Neural progenitor cell (in vitro differentiated cells): ENCODE data around the gene ZNF618. TPM values are rescaled to one million over a fixed set of nuclear protein-coding genes. Genes with fewer than 3 reads are reported as not detected.
A peak's percentile ranks its signal among the peaks of the same experiment; 100 is the strongest.
"Not testable (repeated sequence)": the region's sequence is repeated elsewhere in the genome, so short reads cannot be mapped to it uniquely, and the experiment has no call there.

Experiments
- DNase-seq: peaks from one replicate; pipeline ENCODE4 v3.0.0-alpha.2; 2016; ENCODE audit warnings: low spot score
- H2AFZ ChIP-seq: fragments of 200-600 bp; sonication (generic); replicated peaks from 2 replicates; pipeline ENCODE4 v1.6.1; 2016; ENCODE audit warnings: antibody characterized with exemption
- H3F3A ChIP-seq: fragments of 200-600 bp; sonication (generic); 2 replicates; pipeline ENCODE4 v1.6.1; 2016; ENCODE audit warnings: antibody characterized with exemption, low read depth
- H3K27ac ChIP-seq: fragments of 200-600 bp; sonication (generic); 2 replicates; pipeline ENCODE4 v1.5.1; 2016; ENCODE audit warnings: mild to moderate bottlenecking
- H3K27me3 ChIP-seq: fragments of 200-600 bp; sonication (generic); 2 replicates; pipeline ENCODE4 v1.6.1; 2016; ENCODE audit warnings: mild to moderate bottlenecking, moderate library complexity
- H3K36me3 ChIP-seq: fragments of 200-600 bp; sonication (generic); 2 replicates; pipeline ENCODE4 v1.5.1; 2016
- H3K4me1 ChIP-seq: fragments of 200-600 bp; sonication (generic); 2 replicates; pipeline ENCODE4 v1.6.1; 2016; ENCODE audit warnings: mixed run types
- H3K4me2 ChIP-seq: fragments of 200-600 bp; sonication (generic); 2 replicates; pipeline ENCODE4 v1.6.1; 2016
- H3K4me3 ChIP-seq: fragments of 200-600 bp; sonication (generic); 2 replicates; pipeline ENCODE4 v1.5.1; 2016
- H3K79me2 ChIP-seq: fragments of 200-600 bp; sonication (generic); 2 replicates; pipeline ENCODE4 v1.6.1; 2016; ENCODE audit warnings: low read depth
- H3K9ac ChIP-seq: fragments of 200-600 bp; sonication (generic); 2 replicates; pipeline ENCODE4 v1.6.1; 2016
- H3K9me3 ChIP-seq: fragments of 200-600 bp; sonication (generic); 2 replicates; pipeline ENCODE4 v1.5.1; 2016; ENCODE audit warnings: low read depth
- H4K20me1 ChIP-seq: fragments of 200-600 bp; sonication (generic); 2 replicates; pipeline ENCODE4 v1.6.1; 2016; ENCODE audit warnings: low read depth
- H3K27ac Mint-ChIP-seq: 3 replicates; pipeline ENCODE4 v1.8.0; 2021; ENCODE audit warnings: mixed read lengths
- H3K27me3 Mint-ChIP-seq: 2 replicates; pipeline ENCODE4 v1.8.0; 2022; ENCODE audit warnings: low read depth, mild to moderate bottlenecking, inconsistent platforms, moderate library complexity, mixed read lengths; ENCODE audit not compliant: insufficient read depth
- H3K36me3 Mint-ChIP-seq: 3 replicates; pipeline ENCODE4 v1.8.0; 2021; ENCODE audit warnings: mixed read lengths
- H3K4me1 Mint-ChIP-seq: 3 replicates; pipeline ENCODE4 v1.8.0; 2021; ENCODE audit warnings: mixed read lengths
- H3K4me3 Mint-ChIP-seq: 3 replicates; pipeline ENCODE4 v1.8.0; 2021; ENCODE audit warnings: mild to moderate bottlenecking, moderate library complexity, mixed read lengths
- H3K9me3 Mint-ChIP-seq: 3 replicates; pipeline ENCODE4 v1.8.0; 2020; ENCODE audit warnings: mixed read lengths
- CTCF ChIP-seq: fragments of 200-600 bp; sonication (generic); IDR thresholded peaks from 2 replicates; pipeline ENCODE4 v1.5.1; 2017; ENCODE audit warnings: antibody characterized with exemption, mild to moderate bottlenecking
- EZH2 ChIP-seq: fragments of 200-600 bp; sonication (generic); IDR thresholded peaks from 2 replicates; pipeline ENCODE4 v1.6.1; 2017; ENCODE audit warnings: antibody characterized with exemption, mild to moderate bottlenecking, moderate library complexity
- EZH2phosphoT487 ChIP-seq: fragments of 200-600 bp; sonication (generic); IDR thresholded peaks from 2 replicates; pipeline ENCODE4 v1.6.1; 2017; ENCODE audit warnings: antibody characterized with exemption
- total RNA-seq: library from RNA; depleted of rRNA; stranded (reverse); fragments of >200 nt; gene quantifications from 2 replicates; pipeline ENCODE4 v1.2.3, GENCODE V29; 2015; ENCODE audit warnings: low replicate concordance

Gene ZNF618
- total RNA-seq, 1 donor from 2014 or later, result 10.5 TPM

- Histone ChIP-seq H3F3A (no peaks in the 10 kb centered on the region), H3K4me3 (no peak overlapping the region), H3K9me3 (no peaks in the 10 kb centered on the region), H3K4me2 (no peak overlapping the region), H3K36me3 (no peaks in the 10 kb centered on the region), H4K20me1 (peaks cover 62% of the 10 kb centered on the region), H3K4me1 (no peaks in the 10 kb centered on the region), H3K27ac (no peak overlapping the region), H3K79me2 (no peaks in the 10 kb centered on the region), H3K27me3 (no peaks in the 10 kb centered on the region), H3K9ac (no peak overlapping the region), H2AFZ (no peak overlapping the region)
- no peak for DNase-seq
- peaks cover under 1% of the 10 kb centered on the region for H3K27me3 Mint-ChIP-seq
- H3K9me3 Mint-ChIP-seq, result no peaks in the 10 kb centered on the region
- no peak overlapping the region for H3K27ac Mint-ChIP-seq
- peaks cover 11% of the 10 kb centered on the region for H3K36me3 Mint-ChIP-seq
- no peak overlapping the region for H3K4me3 Mint-ChIP-seq
- TF ChIP-seq EZH2, result no peak
- TF ChIP-seq EZH2phosphoT487, result no peak
- no peak for TF ChIP-seq CTCF
- H3K4me1 Mint-ChIP-seq, result peaks cover 8% of the 10 kb centered on the region
Measured at GRCh38 chr9:113995401-113995800, 119.3 kb downstream of the ZNF618 start.

- H3K27ac Mint-ChIP-seq, result peak overlapping the region; percentile 92
- Histone ChIP-seq H3K4me3 (no peak overlapping the region), H3K9me3 (no peaks in the 10 kb centered on the region), H3K27me3 (no peaks in the 10 kb centered on the region), H3F3A (no peaks in the 10 kb centered on the region), H3K36me3 (no peaks in the 10 kb centered on the region), H3K79me2 (no peaks in the 10 kb centered on the region), H3K4me2 (no peak overlapping the region), H3K4me1 (no peaks in the 10 kb centered on the region), H3K9ac (no peak overlapping the region), H4K20me1 (peaks cover 57% of the 10 kb centered on the region), H2AFZ (no peak overlapping the region), H3K27ac (no peak overlapping the region)
- peaks cover 2% of the 10 kb centered on the region for H3K27me3 Mint-ChIP-seq
- TF ChIP-seq EZH2phosphoT487 (no peak), EZH2 (no peak), CTCF (no peak)
- H3K4me3 Mint-ChIP-seq, result no peak overlapping the region
- DNase-seq, result no peak
- H3K9me3 Mint-ChIP-seq, result no peaks in the 10 kb centered on the region
- peaks cover 8% of the 10 kb centered on the region for H3K4me1 Mint-ChIP-seq
- H3K36me3 Mint-ChIP-seq, result peaks cover 10% of the 10 kb centered on the region
Measured at GRCh38 chr9:113995963-113996362, 119.9 kb downstream of the ZNF618 start.

- DNase-seq, result no peak
- H3F3A ChIP-seq, result no peaks in the 10 kb centered on the region
- H3K9ac ChIP-seq, result no peak overlapping the region
- peaks cover 2% of the 10 kb centered on the region for H3K27me3 Mint-ChIP-seq
- H3K4me1 ChIP-seq, result no peaks in the 10 kb centered on the region
- H3K9me3 ChIP-seq, result no peaks in the 10 kb centered on the region
- H3K27ac ChIP-seq, result no peak overlapping the region
- TF ChIP-seq CTCF (no peak), EZH2phosphoT487 (no peak), EZH2 (no peak)
- no peaks in the 10 kb centered on the region for H3K27me3 ChIP-seq
- no peak overlapping the region for H3K4me3 ChIP-seq
- H3K79me2 ChIP-seq, result no peaks in the 10 kb centered on the region
- H3K9me3 Mint-ChIP-seq, result no peaks in the 10 kb centered on the region
- no peak overlapping the region for H2AFZ ChIP-seq
- H3K36me3 Mint-ChIP-seq, result peaks cover 10% of the 10 kb centered on the region
- H3K4me2 ChIP-seq, result no peak overlapping the region
- H4K20me1 ChIP-seq, result peaks cover 51% of the 10 kb centered on the region
- peak overlapping the region; percentile 92 for H3K27ac Mint-ChIP-seq
- peaks cover 5% of the 10 kb centered on the region for H3K4me1 Mint-ChIP-seq
- no peaks in the 10 kb centered on the region for H3K36me3 ChIP-seq
- no peak overlapping the region for H3K4me3 Mint-ChIP-seq
Measured at GRCh38 chr9:113996531-113997001, 120.5 kb downstream of the ZNF618 start.

GRCh38 chr9:113997064-113997463, 121.0 kb downstream of the ZNF618 start:
- H3K27ac ChIP-seq, H3K9ac ChIP-seq, H2AFZ ChIP-seq, DNase-seq, H3K9me3 ChIP-seq, H3K4me3 Mint-ChIP-seq, H3K9me3 Mint-ChIP-seq, H3K27me3 ChIP-seq, H3K27ac Mint-ChIP-seq, H3K36me3 ChIP-seq, H3K79me2 ChIP-seq, H3K4me1 ChIP-seq, H3F3A ChIP-seq, H3K4me1 Mint-ChIP-seq, H3K4me3 ChIP-seq, H3K27me3 Mint-ChIP-seq, H3K4me2 ChIP-seq, H3K36me3 Mint-ChIP-seq: not testable (repeated sequence)
- H4K20me1 ChIP-seq, result peaks cover 46% of the 10 kb centered on the region
